ENCODE measurements around the gene ITPR2. TPM values are rescaled to one million over a fixed set of nuclear protein-coding genes. Genes with fewer than 3 reads are reported as not detected.

The ITPR2 gene
- total RNA-seq, 1 experiment from 2014 or later: 41.6 TPM

GRCh38 chr12:26323673-26324072 is 509.3 kb downstream of the ITPR2 start:
- intact Hi-C loops (cut with micrococcal nuclease; ENCODE audit: unreplicated experiment): no loop called here
- Histone ChIP-seq H3K4me1 (peaks cover 4% of the 10 kb centered on the region; the same call in 1 of the 2 replicates), H3K27me3 (replicated peaks; ENCODE audit: control insufficient read depth, insufficient read depth, low read length) (no peaks in the 10 kb centered on the region), H3K9me3 (peaks cover 4% of the 10 kb centered on the region; the same call in 1 of the 2 replicates), H3K4me3 (ENCODE audit: low read depth, low read length) (no peak overlapping the region), H3K36me3 (ENCODE audit: control insufficient read depth, insufficient read depth, low read length) (no peaks in the 10 kb centered on the region)
- no peak for TF ChIP-seq CTCF (IDR thresholded peaks at IDR 0.05; ENCODE audit: insufficient read depth in 1 of 2, low read depth in 1 of 2, low read length in 1 of 2, severe bottlenecking in 1 of 2, unreplicated experiment in 1 of 2)
- CTCF ChIA-PET: no interaction called here
- Mint-ChIP-seq H3K4me1 (ENCODE audit: low read depth, unreplicated experiment) (no peaks in the 10 kb centered on the region), H3K9me3 (ENCODE audit: unreplicated experiment) (peaks cover 12% of the 10 kb centered on the region), H3K4me3 (ENCODE audit: unreplicated experiment) (no peak overlapping the region), H3K27ac (ENCODE audit: unreplicated experiment) (no peak overlapping the region), H3K36me3 (ENCODE audit: insufficient read depth, unreplicated experiment) (no peaks in the 10 kb centered on the region), H3K27me3 (ENCODE audit: insufficient read depth, unreplicated experiment) (peaks cover 2% of the 10 kb centered on the region)
- BruUV-seq (replicated peaks): no TSS peak
- no peak for DNase-seq
- POLR2A ChIA-PET: interaction anchor here (0.6 kb wide), 1 partner anchor 294 kb away, joined by 6 read pairs; no protein-coding TSS in a partner anchor

GRCh38 chr12:26319511-26319910 is 513.5 kb downstream of the ITPR2 start:
- H3K9me3 ChIP-seq: peaks cover 13% of the 10 kb centered on the region; the same call in 1 of the 2 replicates
- Mint-ChIP-seq H3K36me3 (ENCODE audit: insufficient read depth, unreplicated experiment) (no peaks in the 10 kb centered on the region), H3K4me1 (ENCODE audit: low read depth, unreplicated experiment) (no peaks in the 10 kb centered on the region), H3K27me3 (ENCODE audit: insufficient read depth, unreplicated experiment) (no peaks in the 10 kb centered on the region), H3K9me3 (ENCODE audit: unreplicated experiment) (peaks cover 14% of the 10 kb centered on the region), H3K4me3 (ENCODE audit: unreplicated experiment) (no peak overlapping the region), H3K27ac (ENCODE audit: unreplicated experiment) (no peak overlapping the region)
- H3K4me1 ChIP-seq: peaks cover 12% of the 10 kb centered on the region; the same call in 1 of the 2 replicates
- POLR2A ChIA-PET: no interaction called here
- no peaks in the 10 kb centered on the region for H3K36me3 ChIP-seq (ENCODE audit: control insufficient read depth, insufficient read depth, low read length)
- no peaks in the 10 kb centered on the region for H3K27me3 ChIP-seq (replicated peaks; ENCODE audit: control insufficient read depth, insufficient read depth, low read length)
- DNase-seq: no peak
- no TSS peak for BruUV-seq (replicated peaks)
- intact Hi-C loops (cut with micrococcal nuclease; ENCODE audit: unreplicated experiment): no loop called here
- TF ChIP-seq CTCF (IDR thresholded peaks at IDR 0.05; ENCODE audit: insufficient read depth in 1 of 2, low read depth in 1 of 2, low read length in 1 of 2, severe bottlenecking in 1 of 2, unreplicated experiment in 1 of 2): no peak
- CTCF ChIA-PET: no interaction called here
- no peak overlapping the region for H3K4me3 ChIP-seq (ENCODE audit: low read depth, low read length)

GRCh38 chr12:26318661-26319068 is 514.3 kb downstream of the ITPR2 start:
- H3K36me3 ChIP-seq (ENCODE audit: control insufficient read depth, insufficient read depth, low read length): no peaks in the 10 kb centered on the region
- peak; percentile 36 to 65 for DNase-seq
- no peaks in the 10 kb centered on the region for H3K27me3 Mint-ChIP-seq (ENCODE audit: insufficient read depth, unreplicated experiment)
- H3K4me1 Mint-ChIP-seq (ENCODE audit: low read depth, unreplicated experiment): no peaks in the 10 kb centered on the region
- no peaks in the 10 kb centered on the region for H3K36me3 Mint-ChIP-seq (ENCODE audit: insufficient read depth, unreplicated experiment)
- peaks cover 12% of the 10 kb centered on the region; the same call in 1 of the 2 replicates for H3K4me1 ChIP-seq
- H3K4me3 ChIP-seq (ENCODE audit: low read depth, low read length): no peak overlapping the region
- no peak overlapping the region for H3K4me3 Mint-ChIP-seq (ENCODE audit: unreplicated experiment)
- POLR2A ChIA-PET: no interaction called here
- no peak overlapping the region for H3K27ac Mint-ChIP-seq (ENCODE audit: unreplicated experiment)
- H3K27me3 ChIP-seq (replicated peaks; ENCODE audit: control insufficient read depth, insufficient read depth, low read length): no peaks in the 10 kb centered on the region
- CTCF ChIA-PET: interaction anchor here (1.0 kb wide), 1 partner anchor 195 kb away, joined by 4 read pairs; the partner anchor contains the start of gene BHLHE41
- no TSS peak for BruUV-seq (replicated peaks)
- intact Hi-C loops (cut with micrococcal nuclease; ENCODE audit: unreplicated experiment): no loop called here
- peaks cover 13% of the 10 kb centered on the region; the same call in 1 of the 2 replicates for H3K9me3 ChIP-seq
- H3K9me3 Mint-ChIP-seq (ENCODE audit: unreplicated experiment): peaks cover 23% of the 10 kb centered on the region
- TF ChIP-seq CTCF (IDR thresholded peaks at IDR 0.05; ENCODE audit: insufficient read depth in 1 of 2, low read depth in 1 of 2, low read length in 1 of 2, severe bottlenecking in 1 of 2, unreplicated experiment in 1 of 2): no peak

Measured in Caco-2 (cell line).